Type B pancreatic cell (in vitro differentiated cells): ENCODE measurements around the gene SLAMF1. TPM values are rescaled to one million over a fixed set of nuclear protein-coding genes. Genes with fewer than 3 reads are reported as not detected.

ENCODE experiments used
- DNase-seq: peaks from one replicate; pipeline ENCODE4 v3.0.0; 2021; ENCODE audit warnings: mixed read lengths; ENCODE audit not compliant: unreplicated experiment; ENCODE audit errors: extremely low spot score
- H3K27ac Mint-ChIP-seq: 2 replicates; pipeline ENCODE4 v1.8.0; 2021; ENCODE audit warnings: mild to moderate bottlenecking, mixed read lengths
- H3K27me3 Mint-ChIP-seq: 2 replicates; pipeline ENCODE4 v1.8.0; 2021; ENCODE audit warnings: mixed read lengths
- H3K36me3 Mint-ChIP-seq: 2 replicates; pipeline ENCODE4 v1.8.0; 2021; ENCODE audit warnings: mixed read lengths
- H3K4me1 Mint-ChIP-seq: one replicate; pipeline ENCODE4 v1.8.0; 2021; ENCODE audit warnings: mixed read lengths; ENCODE audit not compliant: unreplicated experiment
- H3K4me3 Mint-ChIP-seq: 2 replicates; pipeline ENCODE4 v1.8.0; 2021; ENCODE audit warnings: mild to moderate bottlenecking, mixed read lengths
- H3K9me3 Mint-ChIP-seq: 2 replicates; pipeline ENCODE4 v1.8.0; 2021; ENCODE audit warnings: mixed read lengths
- CTCF ChIP-seq: fragments of 200-600 bp; sonication (generic); conservative IDR thresholded peaks from 2 replicates; pipeline ENCODE4 v1.5.0; 2021; ENCODE audit warnings: antibody characterized with exemption, mild to moderate bottlenecking
- total RNA-seq: library from RNA; stranded (reverse); gene quantifications from 2 replicates; pipeline ENCODE4 v1.2.1, GENCODE V29; 2021; ENCODE audit warnings: low replicate concordance

Gene SLAMF1
- total RNA-seq, 1 donor from 2014 or later, result not detected

GRCh38 chr1:160674415-160674814, 27.6 kb upstream of the SLAMF1 start:
- no peak for DNase-seq
- H3K27me3 Mint-ChIP-seq, result peaks cover 19% of the 10 kb centered on the region
- no peaks in the 10 kb centered on the region for H3K9me3 Mint-ChIP-seq
- H3K36me3 Mint-ChIP-seq, result no peaks in the 10 kb centered on the region
- H3K4me3 Mint-ChIP-seq, result no peak overlapping the region
- TF ChIP-seq CTCF, result no peak
- H3K27ac Mint-ChIP-seq, result no peak overlapping the region
- H3K4me1 Mint-ChIP-seq, result no peaks in the 10 kb centered on the region

GRCh38 chr1:160672789-160673695, 26.2 kb upstream of the SLAMF1 start:
- no peaks in the 10 kb centered on the region for H3K9me3 Mint-ChIP-seq
- no peak overlapping the region for H3K27ac Mint-ChIP-seq
- H3K27me3 Mint-ChIP-seq, result peaks cover 8% of the 10 kb centered on the region
- no peaks in the 10 kb centered on the region for H3K4me1 Mint-ChIP-seq
- no peak for DNase-seq
- no peaks in the 10 kb centered on the region for H3K36me3 Mint-ChIP-seq
- no peak for TF ChIP-seq CTCF
- H3K4me3 Mint-ChIP-seq, result no peak overlapping the region

DNA sequence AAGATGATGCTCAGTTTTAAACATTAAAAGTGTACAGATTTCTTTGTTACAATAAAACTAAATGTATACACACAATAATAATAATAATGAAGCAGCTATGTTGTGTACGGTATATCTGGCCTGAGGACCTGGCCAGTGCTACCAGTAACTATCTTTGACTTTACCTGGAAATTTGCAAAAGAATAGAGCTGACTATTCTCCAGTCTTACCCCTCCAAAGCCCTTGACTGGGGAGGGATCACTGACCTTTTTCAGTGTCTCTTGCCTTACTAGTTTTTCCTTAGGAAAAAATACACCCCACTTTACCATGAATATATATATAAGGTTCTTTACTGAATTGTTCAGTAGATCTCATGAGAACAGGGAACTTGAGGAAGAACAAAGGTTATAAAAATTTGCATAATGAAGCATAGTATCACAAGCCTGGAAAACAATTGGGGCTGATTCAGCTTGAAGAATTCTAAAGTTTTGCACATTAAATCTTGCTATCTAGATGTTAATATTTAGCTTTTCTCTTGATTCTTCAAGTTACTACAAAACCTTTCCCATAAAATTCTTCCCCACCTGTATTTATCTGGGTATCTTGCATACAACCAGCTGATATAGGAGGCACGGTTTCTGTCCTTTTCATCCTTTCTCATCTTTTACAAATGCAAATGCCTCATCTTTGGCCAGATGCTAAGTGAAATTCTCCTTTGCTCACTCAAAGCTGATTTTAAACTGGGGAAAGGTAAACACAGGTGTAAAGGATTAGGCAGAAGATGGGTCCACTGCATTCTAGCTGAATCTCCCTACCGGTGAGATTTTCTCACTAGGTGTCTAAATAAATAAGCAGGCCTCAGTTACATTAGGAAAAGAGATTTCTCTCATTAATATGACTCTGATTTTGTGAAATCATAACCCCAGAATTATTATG, 25.0 kb upstream of the SLAMF1 start:
- no peaks in the 10 kb centered on the region for H3K4me1 Mint-ChIP-seq
- peaks cover 5% of the 10 kb centered on the region for H3K27me3 Mint-ChIP-seq
- H3K4me3 Mint-ChIP-seq, result no peak overlapping the region
- no peak for TF ChIP-seq CTCF
- no peaks in the 10 kb centered on the region for H3K9me3 Mint-ChIP-seq
- no peaks in the 10 kb centered on the region for H3K36me3 Mint-ChIP-seq
- no peak for DNase-seq
- H3K27ac Mint-ChIP-seq, result no peak overlapping the region

GRCh38 chr1:160670701-160671100, 23.9 kb upstream of the SLAMF1 start:
- Mint-ChIP-seq H3K4me3 (no peak overlapping the region), H3K27me3 (peaks cover 5% of the 10 kb centered on the region), H3K27ac (no peak overlapping the region), H3K4me1 (no peaks in the 10 kb centered on the region), H3K36me3 (no peaks in the 10 kb centered on the region), H3K9me3 (no peaks in the 10 kb centered on the region)
- no peak for DNase-seq
- no peak for TF ChIP-seq CTCF

- H3K27me3 Mint-ChIP-seq, result peaks cover 5% of the 10 kb centered on the region
- no peak overlapping the region for H3K4me3 Mint-ChIP-seq
- TF ChIP-seq CTCF, result no peak
- H3K27ac Mint-ChIP-seq, result no peak overlapping the region
- no peak for DNase-seq
- no peaks in the 10 kb centered on the region for H3K36me3 Mint-ChIP-seq
- H3K9me3 Mint-ChIP-seq, result no peaks in the 10 kb centered on the region
- H3K4me1 Mint-ChIP-seq, result no peaks in the 10 kb centered on the region
These were observed 23.0 kb upstream of the SLAMF1 start for GRCh38 chr1:160669802-160670201.
